Peyer's patch (tissue), 4 donors: ENCODE data around the gene PERCC1. TPM values are rescaled to one million over a fixed set of nuclear protein-coding genes. Genes with fewer than 3 reads are reported as not detected.
"Not testable (repeated sequence)": the region's sequence is repeated elsewhere in the genome, so short reads cannot be mapped to it uniquely, and the experiment has no call there.

Experiments
- DNase-seq, 3 donors: peaks; one replicate each; pipeline ENCODE4 v3.0.0-alpha.2; 2017 to 2019
- H3K27ac ChIP-seq, 4 donors: fragments of 200-600 bp; sonication (generic); one replicate each; pipeline ENCODE4 v1.5.1; 2016 to 2019
- H3K27me3 ChIP-seq, 2 donors: fragments of 200-600 bp; sonication (generic); one replicate each; pipeline ENCODE4 v1.5.1; 2019
- H3K36me3 ChIP-seq, 3 donors: fragments of 200-600 bp; sonication (generic); one replicate each; pipeline ENCODE4 v1.5.1; 2016 to 2019
- H3K4me1 ChIP-seq, 4 donors: fragments of 200-600 bp; sonication (generic); one replicate each; pipeline ENCODE4 v1.5.1; 2016 to 2019
- H3K4me3 ChIP-seq, 4 donors: fragments of 200-600 bp; sonication (generic); 1 replicate in 3 of 4; 2 replicates in 1 of 4; pipeline ENCODE4 v1.5.1; 2016 to 2019; ENCODE audit warnings: mild to moderate bottlenecking in 1 of 4
- H3K9me3 ChIP-seq, 4 donors: fragments of 200-600 bp; sonication (generic); one replicate each; pipeline ENCODE4 v1.5.1; 2016 to 2019; ENCODE audit warnings: mild to moderate bottlenecking in 1 of 4
- POLR2A ChIP-seq, 2 donors: fragments of 450-650 bp; IDR thresholded peaks; one replicate each; pipeline ENCODE4 v1.5.1; 2017; ENCODE audit warnings: antibody characterized with exemption in 2 of 2, mild to moderate bottlenecking in 2 of 2, moderate library complexity in 2 of 2
- total RNA-seq, 4 donors: library from RNA; depleted of rRNA; stranded (reverse); fragments of >200 nt; gene quantifications; one replicate each; pipeline ENCODE4 v1.1.0, GENCODE V29; 2016
- TF ChIP-seq, protein P1 (sequence below), 6 experiments: fragments of 450-650 bp in 4 of 6; fragments of 200-600 bp in 2 of 6; sonication (generic) in 1 of 6; IDR thresholded peaks; one replicate each; pipeline ENCODE4 v1.5.1; 2017 to 2019; ENCODE audit warnings: antibody characterized with exemption in 6 of 6, mild to moderate bottlenecking in 3 of 6, moderate library complexity in 1 of 6

Gene PERCC1
- total RNA-seq, 4 donors from 2014 or later = not detected

DNA sequence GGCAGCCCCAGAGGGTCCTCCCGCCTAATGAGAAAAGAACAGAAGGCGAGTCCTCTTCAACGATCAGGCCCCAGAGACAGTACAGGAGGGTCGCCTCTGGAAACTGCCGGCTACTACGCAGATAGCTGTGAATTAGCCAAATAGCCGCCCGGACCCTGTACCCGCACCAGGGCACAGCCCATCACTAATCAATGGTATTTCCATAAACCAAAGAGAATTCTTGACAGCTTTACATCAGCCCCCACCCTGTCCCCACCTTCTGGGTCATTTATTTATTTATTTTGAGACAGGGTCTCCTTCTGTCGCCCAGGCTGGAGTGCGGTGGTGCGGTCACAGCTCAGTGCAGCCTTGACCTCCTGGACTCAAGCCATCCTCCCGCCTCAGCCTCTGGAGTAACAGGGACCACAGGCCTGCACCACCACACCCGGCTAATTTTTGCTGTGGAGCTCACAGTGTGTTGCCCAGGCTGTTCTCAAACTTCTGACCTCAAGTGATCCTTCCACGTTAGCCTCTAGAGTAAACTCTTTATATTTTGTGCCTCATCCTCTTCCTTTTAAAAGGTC is 44.8 kb downstream of the PERCC1 start:
- Histone ChIP-seq H3K27me3 (no peaks in the 10 kb centered on the region), H3K36me3 (no peaks in the 10 kb centered on the region), H3K27ac (peak overlapping the region; percentile 89 to 98 (median 93)), H3K4me3 (peak overlapping the region; percentile 91 to 100 (median 98)), H3K4me1 (peaks cover 0 to 28% (median 0%) of the 10 kb centered on the region in 4 donors), H3K9me3 (no peaks in the 10 kb centered on the region)
- no peak for DNase-seq
- TF ChIP-seq POLR2A (IDR thresholded peaks at IDR 0.05) = no peak
- TF ChIP-seq, protein P1, sequence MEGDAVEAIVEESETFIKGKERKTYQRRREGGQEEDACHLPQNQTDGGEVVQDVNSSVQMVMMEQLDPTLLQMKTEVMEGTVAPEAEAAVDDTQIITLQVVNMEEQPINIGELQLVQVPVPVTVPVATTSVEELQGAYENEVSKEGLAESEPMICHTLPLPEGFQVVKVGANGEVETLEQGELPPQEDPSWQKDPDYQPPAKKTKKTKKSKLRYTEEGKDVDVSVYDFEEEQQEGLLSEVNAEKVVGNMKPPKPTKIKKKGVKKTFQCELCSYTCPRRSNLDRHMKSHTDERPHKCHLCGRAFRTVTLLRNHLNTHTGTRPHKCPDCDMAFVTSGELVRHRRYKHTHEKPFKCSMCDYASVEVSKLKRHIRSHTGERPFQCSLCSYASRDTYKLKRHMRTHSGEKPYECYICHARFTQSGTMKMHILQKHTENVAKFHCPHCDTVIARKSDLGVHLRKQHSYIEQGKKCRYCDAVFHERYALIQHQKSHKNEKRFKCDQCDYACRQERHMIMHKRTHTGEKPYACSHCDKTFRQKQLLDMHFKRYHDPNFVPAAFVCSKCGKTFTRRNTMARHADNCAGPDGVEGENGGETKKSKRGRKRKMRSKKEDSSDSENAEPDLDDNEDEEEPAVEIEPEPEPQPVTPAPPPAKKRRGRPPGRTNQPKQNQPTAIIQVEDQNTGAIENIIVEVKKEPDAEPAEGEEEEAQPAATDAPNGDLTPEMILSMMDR (IDR thresholded peaks at IDR 0.05) = no peak

DNA sequence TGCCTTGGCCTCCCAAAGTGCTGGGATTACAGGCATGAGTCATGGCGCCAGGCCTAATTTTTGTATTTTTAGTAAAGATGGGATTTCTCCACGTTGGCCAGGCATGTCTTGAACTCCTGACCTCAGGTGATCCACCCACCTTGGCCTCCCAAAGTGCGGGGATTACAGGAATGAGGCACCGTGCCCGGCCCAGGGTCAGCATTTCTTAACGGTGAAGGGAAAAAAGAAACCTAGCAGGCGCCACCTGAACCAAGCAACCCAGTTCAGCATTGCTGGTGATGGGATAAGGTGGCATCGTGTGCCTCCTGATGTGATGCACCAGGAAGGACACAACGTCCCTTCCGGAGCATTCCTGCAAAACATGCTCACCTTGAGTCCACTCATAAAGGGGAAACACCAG is 46.2 kb downstream of the PERCC1 start:
- Histone ChIP-seq H3K27me3 (no peaks in the 10 kb centered on the region), H3K27ac (no peak overlapping the region), H3K4me1 (peaks cover 0 to 22% (median 0%) of the 10 kb centered on the region in 4 donors), H3K9me3 (no peaks in the 10 kb centered on the region), H3K4me3 (no peak overlapping the region), H3K36me3 (no peaks in the 10 kb centered on the region)
- no peak for TF ChIP-seq POLR2A (IDR thresholded peaks at IDR 0.05)
- TF ChIP-seq, protein P1 (IDR thresholded peaks at IDR 0.05) = no peak
- no peak for DNase-seq

DNA sequence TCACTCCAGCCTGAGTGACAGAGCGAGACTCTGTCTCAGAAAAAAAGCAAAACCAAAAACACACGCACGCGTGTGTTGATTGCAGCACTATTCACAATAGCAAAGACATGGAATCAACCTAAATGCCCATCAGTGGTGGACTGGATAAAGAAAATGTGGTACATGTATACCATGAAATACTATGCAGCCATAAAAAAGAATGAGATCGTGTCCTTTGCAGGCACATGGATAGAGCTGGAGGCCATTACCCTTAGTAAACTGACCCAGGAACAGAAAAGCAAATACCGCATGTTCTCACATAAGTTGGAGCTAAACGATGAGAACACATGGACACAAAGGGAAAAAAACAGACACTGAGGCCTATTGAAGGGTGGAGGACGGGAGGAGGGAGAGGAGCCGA is 48.1 kb downstream of the PERCC1 start:
- H3K27me3 ChIP-seq, H3K9me3 ChIP-seq, H3K36me3 ChIP-seq, H3K27ac ChIP-seq, H3K4me3 ChIP-seq, DNase-seq: not testable (repeated sequence)
- H3K4me1 ChIP-seq = peaks cover 0 to 10% (median 0%) of the 10 kb centered on the region in 4 donors

DNA sequence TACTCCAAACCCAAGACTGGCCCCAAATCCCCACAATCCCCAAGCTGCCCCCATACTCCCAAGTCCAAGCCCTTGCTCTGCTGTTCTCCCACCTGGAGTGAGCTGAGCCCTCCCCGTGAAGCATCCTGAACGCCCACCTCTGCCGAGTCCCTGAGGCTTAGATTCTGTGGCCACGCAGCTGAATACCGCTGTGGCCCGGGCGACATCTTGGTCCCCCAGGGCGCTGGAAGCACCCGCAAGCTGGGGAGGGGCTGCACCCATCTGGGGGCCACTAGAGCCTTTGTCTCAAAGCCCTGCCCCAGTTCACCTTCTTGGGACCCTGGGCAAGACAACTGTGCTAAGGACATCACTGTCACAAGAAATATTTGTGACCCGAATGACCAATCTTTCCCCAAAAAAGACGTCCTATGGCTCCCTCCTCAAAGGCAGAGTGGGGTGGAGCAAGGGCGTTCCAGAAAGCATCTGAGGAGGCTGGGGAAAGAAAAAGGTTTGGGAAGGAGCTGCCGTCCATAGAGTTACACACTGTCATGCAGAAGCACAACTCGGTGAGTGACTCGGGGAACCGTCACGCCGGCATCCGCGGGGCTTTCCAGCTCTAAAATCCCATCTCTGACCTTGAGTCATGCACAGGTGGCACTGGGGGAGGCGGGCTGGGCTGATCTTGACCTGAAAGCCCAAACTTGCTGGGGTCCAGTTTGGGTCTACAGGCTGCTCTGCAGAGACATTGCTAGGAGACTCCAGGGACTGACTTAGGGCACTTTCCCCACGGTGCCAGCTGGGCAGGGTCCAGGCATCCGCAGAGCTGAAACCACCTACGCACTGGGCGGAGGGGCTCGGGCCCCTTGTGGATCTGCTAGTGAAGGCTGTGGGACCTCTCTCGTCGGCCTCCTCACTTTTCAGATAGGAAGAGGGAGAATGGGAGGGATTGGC is 51.3 kb downstream of the PERCC1 start:
- H3K4me1 ChIP-seq = no peaks in the 10 kb centered on the region
- H3K36me3 ChIP-seq = no peaks in the 10 kb centered on the region
- no peaks in the 10 kb centered on the region for H3K27me3 ChIP-seq
- no peak overlapping the region for H3K27ac ChIP-seq
- TF ChIP-seq POLR2A (IDR thresholded peaks at IDR 0.05) = no peak
- TF ChIP-seq, protein P1 (IDR thresholded peaks at IDR 0.05) = no peak
- H3K4me3 ChIP-seq = no peak overlapping the region
- DNase-seq = no peak
- no peaks in the 10 kb centered on the region for H3K9me3 ChIP-seq

Other genes starting within 250 kb of the PERCC1 start
- gene TPSG1, start 205.8 kb upstream of the PERCC1 start, total RNA-seq = 10 to 100 TPM; 16.4 to 44.6 (median 29.5) TPM
- 10 to 100 TPM; 14.9 to 89.7 (median 50.4) TPM for gene TPSB2, start 200.9 kb upstream of the PERCC1 start, total RNA-seq
- gene TPSAB1, start 190.4 kb upstream of the PERCC1 start, total RNA-seq = 100 to 1,000 TPM in 1 of 4 donors, 10 to 100 TPM in 3; 23.8 to 130 (median 59.4) TPM
- gene TPSD1, start 175.0 kb upstream of the PERCC1 start, total RNA-seq = 10 to 100 TPM in 3 of 4 donors, not detected in 1; 10.3 to 61.1 (median 24.1) TPM
- gene UBE2I, start 121.4 kb upstream of the PERCC1 start, total RNA-seq = 100 to 1,000 TPM in 3 of 4 donors, 10 to 100 TPM in 1; 54.1 to 119 (median 107) TPM
- gene BAIAP3, start 97.4 kb upstream of the PERCC1 start, total RNA-seq = 100 to 1,000 TPM in 1 of 4 donors, 10 to 100 TPM in 3; 17.9 to 160 (median 29.0) TPM
- gene TSR3, start 79.2 kb upstream of the PERCC1 start, total RNA-seq = 10 to 100 TPM; 48.2 to 62.3 (median 53.6) TPM
- gene GNPTG, start 79.1 kb upstream of the PERCC1 start, total RNA-seq = 10 to 100 TPM; 51.1 to 83.3 (median 65.0) TPM
- 100 to 1,000 TPM in 1 of 4 donors, 10 to 100 TPM in 3; 10.9 to 113 (median 38.4) TPM for gene UNKL, start 16.4 kb upstream of the PERCC1 start, total RNA-seq
- 10 to 100 TPM in 3 of 4 donors, 1 to 10 TPM in 1; 9.5 to 16.2 (median 13.3) TPM for gene UQCC4, start 10.3 kb upstream of the PERCC1 start, total RNA-seq
- gene CCDC154, start 13.5 kb downstream of the PERCC1 start, total RNA-seq = 10 to 100 TPM in 1 of 4 donors, under 1 TPM in 3; 0.47 to 23.1 (median 0.73) TPM
- gene CLCN7, start 44.0 kb downstream of the PERCC1 start, total RNA-seq = 100 to 1,000 TPM in 2 of 4 donors, 10 to 100 TPM in 2; 95.1 to 194 (median 105) TPM
- gene PTX4, start 57.9 kb downstream of the PERCC1 start, total RNA-seq = not detected
- 100 to 1,000 TPM in 1 of 4 donors, 10 to 100 TPM in 3; 34.5 to 105 (median 82.4) TPM for gene TELO2, start 62.3 kb downstream of the PERCC1 start, total RNA-seq
- 10 to 100 TPM in 3 of 4 donors, 1 to 10 TPM in 1; 7.4 to 42.1 (median 11.6) TPM for gene TMEM204, start 102.6 kb downstream of the PERCC1 start, total RNA-seq
- 10 to 100 TPM in 3 of 4 donors, 1 to 10 TPM in 1; 7.5 to 21.6 (median 18.4) TPM for gene IFT140, start 181.0 kb downstream of the PERCC1 start, total RNA-seq
- 10 to 100 TPM; 16.5 to 37.1 (median 20.0) TPM for gene CRAMP1, start 181.3 kb downstream of the PERCC1 start, total RNA-seq
- 10 to 100 TPM; 22.7 to 32.3 (median 25.0) TPM for gene JPT2, start 247.2 kb downstream of the PERCC1 start, total RNA-seq